Stimulated activated CD4-positive, alpha-beta T cell treated with anti-CD3 and anti-CD28 coated beads, Interleukin-1b, Interleukin-23, amount 100 ng/mL, for 48 hours (primary cell): Measurements from ENCODE around the gene CD81.
A peak's percentile ranks its signal among the peaks of the same experiment; 100 is the strongest.

ENCODE experiments used
- DNase-seq: peaks from one replicate; pipeline ENCODE4 v3.0.0-alpha.2; 2020

CD81 gene

GRCh38 chr11:2423157-2424025 lies 46.3 kb downstream of the CD81 start:
- no peak for DNase-seq

GRCh38 chr11:2424811-2425495 lies 47.8 kb downstream of the CD81 start:
- no peak for DNase-seq

GRCh38 chr11:2425506-2425905 lies 48.4 kb downstream of the CD81 start:
- DNase-seq: no peak

- DNase-seq: no peak
These were observed 49.1 kb downstream of the CD81 start for GRCh38 chr11:2426221-2426620.

- no peak for DNase-seq
These were observed 49.9 kb downstream of the CD81 start for GRCh38 chr11:2426826-2427521.

- no peak for DNase-seq
These were observed 50.7 kb downstream of the CD81 start for GRCh38 chr11:2427721-2428321.

GRCh38 chr11:2428322-2428795 lies 51.2 kb downstream of the CD81 start:
- DNase-seq: peak; percentile 85

- DNase-seq: no peak
These were observed 54.3 kb downstream of the CD81 start for GRCh38 chr11:2431395-2431794.

GRCh38 chr11:2432171-2432621 lies 55.1 kb downstream of the CD81 start:
- DNase-seq: no peak

- no peak for DNase-seq
These were observed 55.5 kb downstream of the CD81 start for GRCh38 chr11:2432628-2433071.

- DNase-seq: no peak
These were observed 56.2 kb downstream of the CD81 start for GRCh38 chr11:2433106-2433925.

- DNase-seq: no peak
These were observed 56.9 kb downstream of the CD81 start for GRCh38 chr11:2434008-2434407.

- DNase-seq: no peak
These were observed 57.6 kb downstream of the CD81 start for GRCh38 chr11:2434506-2435255.

GRCh38 chr11:2435288-2436012 lies 58.3 kb downstream of the CD81 start:
- no peak for DNase-seq

- no peak for DNase-seq
These were observed 59.0 kb downstream of the CD81 start for GRCh38 chr11:2436013-2436520.

- DNase-seq: no peak
These were observed 59.5 kb downstream of the CD81 start for GRCh38 chr11:2436521-2437031.

- no peak for DNase-seq
These were observed 60.4 kb downstream of the CD81 start for GRCh38 chr11:2437516-2437915.

- DNase-seq: no peak
These were observed 62.7 kb downstream of the CD81 start for GRCh38 chr11:2439820-2440219.

- DNase-seq: no peak
These were observed 63.5 kb downstream of the CD81 start for GRCh38 chr11:2440646-2441045.

- no peak for DNase-seq
These were observed 64.1 kb downstream of the CD81 start for GRCh38 chr11:2441171-2441570.
